ENCODE measurements around the gene HOXB9.
A peak's percentile ranks its signal among the peaks of the same experiment; 100 is the strongest.

GRCh38 chr17:48636177-48637018 lies 10.2 kb upstream of the HOXB9 start:
- TF ChIP-seq, protein P1, sequence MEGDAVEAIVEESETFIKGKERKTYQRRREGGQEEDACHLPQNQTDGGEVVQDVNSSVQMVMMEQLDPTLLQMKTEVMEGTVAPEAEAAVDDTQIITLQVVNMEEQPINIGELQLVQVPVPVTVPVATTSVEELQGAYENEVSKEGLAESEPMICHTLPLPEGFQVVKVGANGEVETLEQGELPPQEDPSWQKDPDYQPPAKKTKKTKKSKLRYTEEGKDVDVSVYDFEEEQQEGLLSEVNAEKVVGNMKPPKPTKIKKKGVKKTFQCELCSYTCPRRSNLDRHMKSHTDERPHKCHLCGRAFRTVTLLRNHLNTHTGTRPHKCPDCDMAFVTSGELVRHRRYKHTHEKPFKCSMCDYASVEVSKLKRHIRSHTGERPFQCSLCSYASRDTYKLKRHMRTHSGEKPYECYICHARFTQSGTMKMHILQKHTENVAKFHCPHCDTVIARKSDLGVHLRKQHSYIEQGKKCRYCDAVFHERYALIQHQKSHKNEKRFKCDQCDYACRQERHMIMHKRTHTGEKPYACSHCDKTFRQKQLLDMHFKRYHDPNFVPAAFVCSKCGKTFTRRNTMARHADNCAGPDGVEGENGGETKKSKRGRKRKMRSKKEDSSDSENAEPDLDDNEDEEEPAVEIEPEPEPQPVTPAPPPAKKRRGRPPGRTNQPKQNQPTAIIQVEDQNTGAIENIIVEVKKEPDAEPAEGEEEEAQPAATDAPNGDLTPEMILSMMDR (IDR thresholded peaks at IDR 0.05; ENCODE audit: low read depth, low read length) = peak; percentile 58
- TF ChIP-seq POLR2A (IDR thresholded peaks at IDR 0.05; ENCODE audit: extremely low read depth, insufficient read length) (no peak), MAX (IDR thresholded peaks at IDR 0.05; ENCODE audit: low read depth, low read length) (no peak)

Measured in NB4 (cell line).